G401.6 (cell line): ENCODE measurements around the gene ACAD11.
A peak's percentile ranks its signal among the peaks of the same experiment; 100 is the strongest.

ENCODE experiments used
- FAIRE-seq: peaks from 2 replicates; lab custom pipeline; 2012; peaks lifted over from hg19 to GRCh38; lab: Jason Lieb, UNC

ACAD11 gene

GRCh38 chr3:132550579-132551305 lies 108.9 kb downstream of the ACAD11 start:
- FAIRE-seq, result no peak

- no peak for FAIRE-seq
These were observed 109.6 kb downstream of the ACAD11 start for GRCh38 chr3:132549890-132550578.

DNA sequence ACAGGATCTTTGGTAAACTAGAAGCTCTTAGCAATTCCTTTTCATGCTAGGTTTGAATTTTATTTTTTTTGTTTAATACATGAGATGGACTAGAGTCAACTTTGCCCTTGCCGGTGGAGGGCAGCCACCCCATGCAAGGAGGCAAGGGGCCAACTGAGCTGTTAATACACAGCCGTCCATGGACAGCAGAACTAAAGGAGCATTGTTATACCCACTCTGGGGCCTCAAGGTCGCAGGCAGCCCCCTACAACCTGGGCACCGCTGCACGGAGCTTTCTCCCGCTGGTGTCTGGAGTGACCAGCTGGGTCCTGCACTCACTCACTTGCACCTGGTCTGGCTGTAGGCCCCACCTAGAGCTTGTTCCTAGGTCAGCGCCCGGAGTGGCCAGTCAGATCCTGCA lies 110.4 kb downstream of the ACAD11 start:
- FAIRE-seq, result no peak

DNA sequence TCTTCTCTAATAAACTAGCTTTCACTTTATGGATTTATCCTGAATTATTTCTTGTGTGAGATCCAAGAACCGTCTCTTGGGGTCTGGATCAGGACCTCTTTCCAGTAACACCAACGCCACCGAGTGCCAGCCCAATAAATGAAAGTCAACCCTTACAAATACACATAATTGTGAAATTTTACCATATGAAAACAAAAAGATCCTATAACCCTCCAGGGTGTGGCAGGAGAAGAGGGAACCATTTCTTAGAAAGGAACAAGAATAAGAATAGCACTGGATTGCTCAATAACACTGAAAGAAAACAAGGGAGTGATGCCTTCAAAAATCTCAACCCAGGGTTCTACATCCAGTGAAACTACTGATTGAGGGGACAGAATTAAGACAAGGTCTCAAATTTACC lies 114.1 kb downstream of the ACAD11 start:
- FAIRE-seq, result no peak

DNA sequence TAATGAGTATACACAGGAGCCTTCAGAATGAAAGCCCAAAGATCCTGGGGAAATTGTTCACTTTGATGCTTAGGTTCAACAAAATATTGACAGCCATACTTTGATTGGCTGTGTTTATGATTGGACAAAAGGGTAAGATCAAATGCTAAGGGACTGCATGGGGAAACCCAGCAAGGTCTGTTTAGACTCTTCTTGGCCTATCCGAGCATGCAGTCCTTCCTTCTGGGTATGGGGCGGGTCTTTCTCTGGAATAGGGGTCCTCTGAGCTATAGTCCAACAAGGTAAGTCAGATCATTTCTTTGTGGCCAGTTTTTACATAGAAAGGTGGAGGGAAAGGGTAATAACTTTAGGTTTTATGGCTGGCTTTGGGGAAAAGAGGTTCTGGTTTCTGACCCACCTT lies 115.5 kb downstream of the ACAD11 start:
- no peak for FAIRE-seq

- no peak for FAIRE-seq
These were observed 116.4 kb downstream of the ACAD11 start for GRCh38 chr3:132543011-132543739.

DNA sequence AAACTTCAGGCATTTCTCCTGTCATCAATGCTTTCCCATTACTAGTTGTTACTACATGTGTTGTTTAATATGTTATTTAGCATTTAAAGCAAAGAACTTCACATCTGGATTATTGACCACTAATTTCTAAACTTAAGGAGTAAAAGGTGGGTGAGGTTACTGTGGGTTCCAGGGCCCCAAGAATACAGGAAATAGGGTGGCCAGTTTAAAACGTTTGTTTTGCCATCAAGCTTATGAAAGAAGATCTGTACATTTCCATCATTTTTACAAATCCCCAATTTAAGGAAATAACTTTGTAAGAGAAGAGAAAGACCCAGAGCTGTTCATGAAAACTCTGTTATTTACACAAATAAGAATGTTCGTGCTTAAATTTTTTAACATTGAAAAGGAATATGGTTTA lies 117.0 kb downstream of the ACAD11 start:
- FAIRE-seq, result no peak

DNA sequence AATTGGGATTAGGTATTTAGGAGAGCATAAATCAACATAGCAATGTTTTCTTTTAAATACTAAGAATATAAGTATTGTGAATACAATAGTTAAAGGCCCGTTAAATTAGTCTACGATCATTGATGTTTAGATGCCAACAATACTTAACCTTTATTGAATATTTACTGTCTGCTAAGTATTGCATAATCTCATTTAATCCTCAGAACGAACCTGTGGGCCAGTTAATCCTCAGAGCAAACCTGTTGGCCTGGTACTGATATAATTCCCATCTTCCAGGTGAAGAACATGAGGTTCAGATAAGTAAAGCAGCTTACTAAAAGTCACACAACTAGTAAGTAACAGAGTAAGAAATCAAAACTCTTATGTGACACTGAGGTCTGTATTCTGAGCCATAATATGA lies 119.9 kb downstream of the ACAD11 start:
- FAIRE-seq, result no peak

DNA sequence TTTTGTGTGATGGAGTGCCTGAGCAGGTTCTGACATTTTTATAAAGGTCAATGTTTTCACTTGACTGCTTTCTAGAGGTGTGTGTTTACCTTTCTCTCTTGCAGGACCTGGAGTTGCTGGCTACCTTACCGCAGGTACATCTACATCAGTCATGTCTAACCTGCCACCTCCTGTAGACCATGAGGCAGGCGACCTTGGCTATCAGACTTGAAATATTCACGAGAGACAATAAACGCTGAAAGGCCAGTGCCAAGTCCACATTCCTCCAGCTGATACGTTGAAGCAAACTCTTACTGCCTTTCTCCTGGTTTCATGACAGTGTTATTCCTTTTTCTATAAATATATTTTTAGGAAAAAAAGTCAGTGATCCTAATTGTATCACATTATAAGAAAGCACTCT lies 121.5 kb downstream of the ACAD11 start:
- FAIRE-seq, result no peak

DNA sequence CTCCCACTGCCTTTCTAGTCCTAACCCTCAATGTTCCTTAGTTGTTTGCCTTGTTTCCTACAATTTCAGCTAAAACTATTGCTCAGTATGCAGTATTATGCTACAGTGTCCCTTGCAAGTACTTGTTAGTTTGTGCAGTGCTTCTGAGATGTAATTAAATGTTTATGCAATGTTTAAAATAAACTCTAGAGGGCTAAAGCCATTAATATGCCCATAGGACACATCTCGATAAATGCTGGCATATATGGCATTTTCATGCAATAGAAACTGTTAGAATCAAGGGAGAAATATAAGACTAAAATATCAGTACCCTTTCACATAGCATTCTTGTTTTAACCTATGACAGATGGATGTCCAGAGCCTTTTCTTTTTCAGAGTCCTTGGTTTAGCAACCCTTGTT lies 122.3 kb downstream of the ACAD11 start:
- FAIRE-seq, result no peak

DNA sequence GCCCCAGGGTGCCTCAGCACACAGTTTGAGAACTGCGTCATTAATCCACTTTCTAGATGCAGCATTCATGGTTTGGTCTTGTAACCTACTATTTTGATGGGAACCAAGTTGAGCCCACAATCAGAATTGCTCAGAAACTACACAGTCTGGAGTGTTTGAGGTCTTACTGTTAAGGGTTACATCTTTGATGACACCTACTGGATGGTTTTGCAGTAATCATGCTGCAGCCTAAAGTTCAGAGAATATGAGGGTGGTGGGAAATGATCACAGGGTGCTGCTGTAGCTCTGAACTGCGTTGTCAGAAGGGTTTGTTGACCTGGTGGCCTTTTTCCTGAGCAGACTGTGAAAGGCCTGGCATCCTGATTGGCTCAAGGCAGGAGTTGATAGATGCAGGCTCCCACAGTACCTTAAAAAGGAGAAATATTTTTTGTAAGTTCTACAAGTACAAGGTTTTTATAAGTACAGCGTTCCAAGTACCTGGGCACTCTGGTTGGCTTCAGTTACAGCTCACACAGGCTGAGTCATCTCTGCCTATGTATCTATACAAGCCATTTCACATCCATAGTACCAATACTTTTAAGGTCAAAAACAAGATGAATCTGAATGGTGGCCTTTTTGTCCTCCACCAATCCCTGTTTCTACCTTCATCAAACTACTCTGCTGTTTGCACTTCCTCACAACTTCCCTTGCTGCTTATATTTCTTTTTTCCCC lies 123.0 kb downstream of the ACAD11 start:
- FAIRE-seq, result no peak

GRCh38 chr3:132535575-132536441 lies 123.8 kb downstream of the ACAD11 start:
- peak; percentile 85 for FAIRE-seq

- no peak for FAIRE-seq
These were observed 129.0 kb downstream of the ACAD11 start for GRCh38 chr3:132530624-132531023.

- no peak for FAIRE-seq
These were observed 137.3 kb downstream of the ACAD11 start for GRCh38 chr3:132522353-132522752.

DNA sequence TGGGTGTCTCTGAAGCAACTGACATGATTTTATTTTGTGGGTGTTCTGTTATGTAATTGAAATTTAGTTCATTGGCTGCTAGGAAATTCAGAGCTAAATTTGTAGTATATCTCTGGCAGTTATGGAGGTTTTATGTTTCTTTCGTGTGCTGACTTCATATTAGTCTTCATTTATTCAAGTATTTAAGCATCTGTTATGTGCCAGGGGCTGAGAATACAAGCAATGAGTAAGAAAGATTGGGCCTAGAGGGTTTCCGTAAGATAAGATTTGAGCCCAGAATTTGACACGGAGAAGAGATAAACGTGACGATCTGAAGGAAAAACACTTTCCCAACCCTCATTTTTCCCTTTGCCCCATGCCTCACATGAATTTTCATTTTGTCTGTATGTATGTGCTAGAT lies 137.7 kb downstream of the ACAD11 start:
- no peak for FAIRE-seq

DNA sequence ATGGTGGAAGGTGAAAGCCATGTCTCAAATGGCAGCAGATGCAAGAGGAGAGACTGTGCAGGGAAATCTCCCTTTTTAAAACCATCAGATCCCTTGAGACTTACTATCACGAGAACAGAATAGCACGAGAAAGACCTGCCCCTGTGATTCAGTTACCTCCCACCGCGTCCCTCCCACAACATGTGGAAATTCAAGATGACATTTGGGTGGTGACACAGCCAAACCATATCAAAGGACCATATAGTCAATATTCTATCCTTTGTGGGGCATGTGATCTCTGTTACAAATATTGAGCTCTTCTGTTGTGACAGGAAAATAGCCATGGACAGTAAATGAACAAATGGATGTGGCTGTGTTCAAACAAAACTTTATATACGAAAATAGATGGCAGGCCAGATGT lies 139.7 kb downstream of the ACAD11 start:
- no peak for FAIRE-seq

DNA sequence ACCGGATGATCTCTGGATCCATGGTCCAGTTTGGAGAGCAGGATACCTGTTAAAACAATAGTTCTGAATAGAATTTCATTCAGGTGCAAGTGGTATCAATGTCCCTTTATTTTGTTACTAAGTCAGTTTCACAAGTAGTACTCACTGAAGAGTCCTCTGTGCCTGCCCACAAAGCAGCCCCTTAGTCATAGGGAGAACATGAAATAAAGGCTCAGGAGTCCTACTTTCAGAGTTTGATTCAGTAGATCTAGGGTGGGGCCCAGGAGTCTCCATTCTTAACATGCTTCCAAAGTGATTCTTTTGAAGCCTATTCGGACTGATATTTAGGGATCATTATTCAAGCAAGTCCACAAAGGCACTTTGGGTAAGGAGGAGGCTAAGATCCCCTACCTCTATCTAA lies 142.3 kb downstream of the ACAD11 start:
- FAIRE-seq, result no peak

DNA sequence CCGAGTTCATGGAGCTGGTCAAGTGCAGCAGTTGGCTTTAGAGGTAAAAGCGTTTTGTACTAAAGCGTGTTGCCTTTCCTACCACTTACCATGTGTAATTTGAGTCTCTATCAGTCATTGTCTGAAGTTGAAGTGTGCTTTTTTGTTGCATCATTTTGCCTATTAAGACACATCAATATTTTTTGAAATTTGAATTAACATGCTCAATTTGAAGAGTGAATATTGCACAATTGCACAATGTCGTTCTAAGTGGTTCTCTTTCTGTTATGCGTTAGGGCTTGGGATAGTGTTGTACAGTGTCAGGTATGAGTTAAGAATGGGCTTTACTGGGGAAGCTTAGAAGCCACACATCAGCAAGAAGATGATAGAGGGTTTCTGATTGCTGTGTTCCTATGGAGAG lies 146.6 kb downstream of the ACAD11 start:
- no peak for FAIRE-seq

GRCh38 chr3:132509506-132509905 lies 150.1 kb downstream of the ACAD11 start:
- FAIRE-seq, result no peak

DNA sequence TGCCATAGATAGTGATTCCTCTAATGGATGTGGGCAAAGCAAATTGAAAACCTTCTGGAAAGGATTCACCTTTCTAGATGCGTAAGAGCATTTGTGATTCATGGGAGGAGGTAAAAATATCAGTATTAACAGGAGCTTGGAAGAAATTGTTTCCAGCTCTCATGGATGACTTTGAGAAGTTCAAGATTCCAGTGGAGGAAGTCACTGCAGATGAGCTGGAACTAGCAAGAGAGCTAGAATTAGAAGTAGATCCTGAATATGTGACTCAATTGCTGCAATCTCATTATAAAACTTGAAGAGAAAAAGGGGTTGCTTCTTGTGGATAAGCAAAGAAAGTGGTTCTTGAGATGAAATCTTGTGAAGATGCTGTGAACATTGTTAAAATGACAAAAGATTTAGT lies 150.5 kb downstream of the ACAD11 start:
- FAIRE-seq, result no peak
